HAP-1 (cell line): Measurements from ENCODE around the gene RAI1.

ENCODE experiments used
- DNase-seq, 2 experiments: peaks; one replicate each; pipeline ENCODE4 v3.0.0-alpha.2; 2016 to 2020; ENCODE audit warnings: low spot score in 2 of 2
- H3K27me3 ChIP-seq: fragments of 250-450 bp; sonication (Bioruptor Pico); 2 replicates; pipeline ENCODE4 v1.5.1; 2020; ENCODE audit warnings: low read depth, mild to moderate bottlenecking, moderate library complexity
- H3K36me3 ChIP-seq: fragments of 250-450 bp; sonication (Bioruptor Pico); replicated peaks from 2 replicates; pipeline ENCODE4 v1.5.1; 2020; ENCODE audit warnings: mild to moderate bottlenecking
- H3K4me1 ChIP-seq: fragments of 250-450 bp; sonication (Bioruptor Pico); 2 replicates; pipeline ENCODE4 v1.5.1; 2020; ENCODE audit warnings: mild to moderate bottlenecking
- H3K4me3 ChIP-seq: fragments of 250-450 bp; sonication (Bioruptor Pico); 2 replicates; pipeline ENCODE4 v1.5.1; 2020; ENCODE audit warnings: mild to moderate bottlenecking, moderate library complexity
- H3K9me3 ChIP-seq: fragments of 250-450 bp; sonication (Bioruptor Pico); 2 replicates; pipeline ENCODE4 v1.5.1; 2020; ENCODE audit warnings: mild to moderate bottlenecking, moderate library complexity
- in situ Hi-C: fragments of 300-500 bp; cut with MboI; formaldehyde crosslinking; loops from 3 replicates; pipeline ENCODE4 v1.14.3; 2020; ENCODE audit warnings: low sequenced_read_pairs, inconsistent platforms, mixed read lengths

Gene RAI1

DNA sequence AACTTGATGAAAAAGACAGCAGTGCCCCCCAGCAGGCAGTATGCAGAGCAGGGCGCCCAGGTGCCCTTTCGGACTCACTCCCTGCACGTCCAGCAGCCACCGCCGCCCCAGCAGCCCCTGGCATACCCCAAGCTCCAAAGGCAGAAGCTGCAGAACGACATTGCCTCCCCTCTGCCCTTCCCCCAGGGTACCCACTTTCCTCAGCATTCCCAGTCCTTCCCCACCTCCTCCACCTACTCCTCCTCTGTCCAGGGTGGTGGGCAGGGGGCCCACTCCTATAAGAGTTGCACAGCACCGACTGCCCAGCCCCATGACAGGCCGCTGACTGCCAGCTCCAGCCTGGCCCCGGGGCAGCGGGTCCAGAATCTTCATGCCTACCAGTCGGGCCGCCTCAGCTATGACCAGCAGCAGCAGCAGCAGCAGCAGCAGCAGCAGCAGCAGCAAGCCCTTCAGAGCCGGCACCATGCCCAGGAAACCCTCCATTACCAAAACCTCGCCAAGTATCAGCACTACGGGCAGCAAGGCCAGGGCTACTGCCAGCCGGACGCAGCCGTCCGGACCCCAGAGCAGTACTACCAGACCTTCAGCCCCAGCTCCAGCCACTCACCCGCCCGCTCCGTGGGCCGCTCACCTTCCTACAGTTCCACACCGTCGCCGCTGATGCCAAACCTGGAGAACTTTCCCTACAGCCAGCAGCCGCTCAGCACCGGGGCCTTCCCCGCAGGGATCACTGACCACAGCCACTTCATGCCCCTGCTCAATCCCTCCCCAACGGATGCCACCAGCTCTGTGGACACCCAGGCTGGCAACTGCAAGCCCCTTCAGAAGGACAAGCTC is 112.3 kb downstream of the RAI1 start:
- DNase-seq, result no peak
- H3K4me3 ChIP-seq, result no peak overlapping the region
- H3K36me3 ChIP-seq, result peaks cover 40% of the 10 kb centered on the region
- in situ Hi-C loops, result no loop called here
- no peaks in the 10 kb centered on the region for H3K4me1 ChIP-seq
- H3K27me3 ChIP-seq, result no peaks in the 10 kb centered on the region
- no peaks in the 10 kb centered on the region for H3K9me3 ChIP-seq

DNA sequence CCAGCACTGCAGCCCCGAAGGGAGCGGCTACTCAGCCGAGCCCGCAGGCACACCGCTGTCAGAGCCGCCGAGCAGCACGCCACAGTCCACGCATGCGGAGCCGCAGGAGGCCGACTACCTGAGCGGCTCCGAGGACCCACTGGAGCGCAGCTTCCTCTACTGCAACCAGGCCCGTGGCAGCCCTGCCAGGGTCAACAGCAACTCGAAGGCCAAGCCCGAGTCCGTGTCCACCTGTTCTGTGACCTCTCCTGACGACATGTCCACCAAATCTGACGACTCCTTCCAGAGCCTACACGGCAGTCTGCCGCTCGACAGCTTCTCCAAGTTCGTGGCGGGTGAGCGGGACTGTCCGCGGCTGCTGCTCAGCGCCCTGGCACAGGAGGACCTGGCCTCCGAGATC is 113.1 kb downstream of the RAI1 start:
- in situ Hi-C loops, result no loop called here
- Histone ChIP-seq H3K9me3 (no peaks in the 10 kb centered on the region), H3K36me3 (peaks cover 46% of the 10 kb centered on the region), H3K4me3 (no peak overlapping the region), H3K4me1 (no peaks in the 10 kb centered on the region), H3K27me3 (no peaks in the 10 kb centered on the region)
- no peak for DNase-seq

DNA sequence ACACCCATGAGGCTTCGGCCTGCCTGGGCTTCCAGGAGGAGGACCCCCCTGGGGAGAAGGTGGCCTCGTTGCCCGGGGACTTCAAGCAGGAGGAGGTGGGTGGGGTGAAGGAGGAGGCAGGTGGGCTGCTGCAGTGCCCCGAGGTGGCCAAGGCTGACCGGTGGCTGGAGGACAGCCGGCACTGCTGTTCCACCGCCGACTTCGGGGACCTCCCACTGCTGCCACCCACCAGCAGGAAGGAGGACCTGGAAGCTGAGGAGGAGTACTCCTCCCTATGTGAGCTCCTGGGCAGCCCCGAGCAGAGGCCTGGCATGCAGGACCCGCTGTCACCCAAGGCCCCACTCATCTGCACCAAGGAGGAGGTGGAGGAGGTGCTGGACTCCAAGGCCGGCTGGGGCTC is 114.0 kb downstream of the RAI1 start:
- H3K9me3 ChIP-seq, result no peaks in the 10 kb centered on the region
- peaks cover 46% of the 10 kb centered on the region for H3K36me3 ChIP-seq
- H3K4me3 ChIP-seq, result no peak overlapping the region
- in situ Hi-C loops, result no loop called here
- no peak for DNase-seq
- H3K27me3 ChIP-seq, result no peaks in the 10 kb centered on the region
- no peaks in the 10 kb centered on the region for H3K4me1 ChIP-seq

DNA sequence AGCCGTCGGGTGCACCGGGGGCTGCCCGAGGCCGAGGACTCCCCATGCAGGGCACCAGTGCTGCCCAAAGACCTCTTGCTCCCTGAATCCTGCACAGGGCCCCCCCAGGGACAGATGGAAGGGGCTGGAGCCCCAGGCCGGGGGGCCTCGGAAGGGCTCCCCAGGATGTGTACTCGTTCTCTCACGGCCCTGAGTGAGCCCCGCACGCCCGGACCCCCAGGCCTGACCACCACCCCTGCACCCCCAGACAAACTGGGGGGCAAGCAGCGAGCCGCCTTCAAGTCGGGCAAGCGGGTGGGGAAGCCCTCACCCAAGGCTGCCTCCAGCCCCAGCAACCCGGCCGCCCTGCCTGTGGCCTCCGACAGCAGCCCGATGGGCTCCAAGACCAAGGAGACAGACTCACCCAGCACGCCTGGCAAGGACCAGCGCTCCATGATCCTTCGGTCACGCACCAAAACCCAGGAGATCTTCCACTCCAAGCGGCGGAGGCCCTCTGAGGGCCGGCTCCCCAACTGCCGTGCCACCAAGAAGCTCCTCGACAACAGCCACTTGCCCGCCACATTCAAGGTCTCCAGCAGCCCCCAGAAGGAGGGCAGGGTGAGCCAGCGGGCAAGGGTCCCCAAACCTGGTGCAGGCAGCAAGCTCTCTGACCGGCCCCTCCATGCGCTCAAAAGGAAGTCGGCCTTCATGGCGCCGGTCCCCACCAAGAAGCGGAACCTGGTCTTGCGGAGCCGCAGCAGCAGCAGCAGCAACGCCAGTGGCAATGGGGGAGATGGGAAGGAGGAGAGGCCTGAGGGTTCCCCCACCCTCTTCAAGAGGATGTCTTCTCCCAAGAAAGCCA is 114.9 kb downstream of the RAI1 start:
- Histone ChIP-seq H3K4me1 (no peaks in the 10 kb centered on the region), H3K9me3 (no peaks in the 10 kb centered on the region)
- DNase-seq, result no peak

DNA sequence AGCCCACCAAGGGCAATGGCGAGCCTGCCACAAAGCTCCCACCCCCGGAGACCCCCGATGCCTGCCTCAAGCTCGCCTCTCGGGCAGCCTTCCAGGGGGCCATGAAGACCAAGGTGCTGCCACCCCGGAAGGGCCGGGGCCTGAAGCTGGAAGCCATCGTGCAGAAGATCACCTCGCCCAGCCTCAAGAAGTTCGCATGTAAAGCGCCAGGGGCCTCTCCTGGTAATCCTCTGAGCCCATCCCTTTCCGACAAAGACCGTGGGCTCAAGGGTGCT is 115.5 kb downstream of the RAI1 start:
- in situ Hi-C loops, result no loop called here
- no peak for DNase-seq
- H3K9me3 ChIP-seq, result no peaks in the 10 kb centered on the region
- H3K4me3 ChIP-seq, result no peak overlapping the region
- H3K36me3 ChIP-seq, result peaks cover 48% of the 10 kb centered on the region
- no peaks in the 10 kb centered on the region for H3K4me1 ChIP-seq
- no peaks in the 10 kb centered on the region for H3K27me3 ChIP-seq

More for the DNA sequence above, 114.9 kb downstream of the RAI1 start:
- in situ Hi-C loops, result no loop called here
- peaks cover 48% of the 10 kb centered on the region for H3K36me3 ChIP-seq
- H3K4me3 ChIP-seq, result no peak overlapping the region
- no peaks in the 10 kb centered on the region for H3K27me3 ChIP-seq

DNA sequence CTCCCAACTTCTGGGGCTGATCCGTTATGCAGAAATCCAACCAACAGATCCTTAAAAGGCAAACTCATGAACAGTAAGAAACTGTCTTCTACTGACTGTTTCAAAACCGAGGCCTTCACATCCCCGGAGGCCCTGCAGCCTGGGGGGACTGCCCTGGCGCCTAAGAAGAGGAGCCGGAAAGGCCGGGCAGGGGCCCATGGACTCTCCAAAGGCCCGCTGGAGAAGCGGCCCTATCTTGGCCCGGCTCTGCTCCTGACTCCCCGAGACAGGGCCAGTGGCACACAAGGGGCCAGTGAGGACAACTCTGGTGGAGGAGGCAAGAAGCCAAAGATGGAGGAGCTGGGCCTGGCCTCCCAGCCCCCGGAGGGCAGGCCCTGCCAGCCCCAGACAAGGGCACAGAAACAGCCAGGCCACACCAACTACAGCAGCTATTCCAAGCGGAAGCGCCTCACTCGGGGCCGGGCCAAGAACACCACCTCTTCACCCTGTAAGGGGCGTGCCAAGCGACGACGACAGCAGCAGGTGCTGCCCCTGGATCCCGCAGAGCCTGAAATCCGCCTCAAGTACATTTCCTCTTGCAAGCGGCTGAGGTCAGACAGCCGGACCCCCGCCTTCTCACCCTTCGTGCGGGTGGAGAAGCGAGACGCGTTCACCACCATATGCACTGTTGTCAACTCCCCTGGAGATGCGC is 116.0 kb downstream of the RAI1 start:
- no peak for DNase-seq
- no peak overlapping the region for H3K4me3 ChIP-seq
- in situ Hi-C loops, result no loop called here
- no peaks in the 10 kb centered on the region for H3K4me1 ChIP-seq
- H3K27me3 ChIP-seq, result no peaks in the 10 kb centered on the region
- H3K9me3 ChIP-seq, result no peaks in the 10 kb centered on the region
- H3K36me3 ChIP-seq, result peaks cover 48% of the 10 kb centered on the region

DNA sequence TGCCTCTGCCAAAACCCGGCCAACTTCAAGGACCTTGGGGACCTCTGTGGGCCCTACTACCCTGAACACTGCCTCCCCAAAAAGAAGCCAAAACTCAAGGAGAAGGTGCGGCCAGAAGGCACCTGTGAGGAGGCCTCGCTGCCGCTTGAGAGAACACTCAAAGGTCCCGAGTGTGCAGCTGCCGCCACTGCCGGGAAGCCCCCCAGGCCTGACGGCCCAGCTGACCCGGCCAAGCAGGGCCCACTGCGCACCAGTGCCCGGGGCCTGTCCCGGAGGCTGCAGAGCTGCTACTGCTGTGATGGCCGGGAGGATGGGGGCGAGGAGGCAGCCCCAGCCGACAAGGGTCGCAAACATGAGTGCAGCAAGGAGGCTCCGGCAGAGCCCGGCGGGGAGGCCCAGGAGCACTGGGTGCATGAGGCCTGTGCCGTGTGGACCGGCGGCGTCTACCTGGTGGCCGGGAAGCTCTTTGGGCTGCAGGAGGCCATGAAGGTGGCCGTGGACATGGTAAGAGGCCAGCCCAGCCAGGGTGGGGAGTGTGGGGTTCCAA is 116.8 kb downstream of the RAI1 start:
- H3K36me3 ChIP-seq, result peaks cover 45% of the 10 kb centered on the region
- H3K4me3 ChIP-seq, result no peak overlapping the region
- no peaks in the 10 kb centered on the region for H3K4me1 ChIP-seq
- H3K27me3 ChIP-seq, result no peaks in the 10 kb centered on the region
- H3K9me3 ChIP-seq, result no peaks in the 10 kb centered on the region
- DNase-seq, result no peak
- in situ Hi-C loops, result no loop called here

DNA sequence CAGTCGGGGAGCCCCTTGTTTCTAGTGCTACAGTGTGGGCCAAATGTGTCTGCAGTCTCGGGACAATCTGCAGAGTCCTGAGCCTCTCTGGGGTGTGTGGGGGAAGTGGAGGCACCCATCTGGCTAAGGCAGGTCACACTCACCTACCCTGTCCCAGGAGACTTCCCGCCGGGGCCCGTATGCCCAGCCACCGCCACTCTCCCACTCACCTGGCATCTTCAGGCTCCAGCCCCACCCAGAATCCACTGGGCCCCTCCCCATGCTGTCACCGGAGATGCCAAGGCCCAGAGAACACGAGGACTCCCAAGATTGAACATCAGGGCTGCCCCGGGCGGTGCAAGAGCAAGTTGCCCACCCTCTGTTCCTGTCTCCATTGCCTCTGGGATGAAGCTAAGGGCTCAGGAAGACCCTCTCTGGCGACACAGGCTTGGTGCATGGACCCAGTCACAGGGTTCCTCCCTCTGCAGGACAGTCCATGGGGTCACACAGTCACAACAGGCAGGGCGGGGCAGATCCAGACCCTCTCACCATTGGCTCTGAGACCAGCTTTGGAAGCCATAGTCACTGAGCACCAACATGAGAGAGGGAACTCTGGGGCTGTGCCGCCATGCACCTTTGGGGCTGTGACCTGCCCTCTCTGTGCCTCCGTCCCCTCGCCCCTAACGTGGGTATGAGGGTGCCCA is 117.5 kb downstream of the RAI1 start:
- in situ Hi-C loops, result no loop called here

DNA sequence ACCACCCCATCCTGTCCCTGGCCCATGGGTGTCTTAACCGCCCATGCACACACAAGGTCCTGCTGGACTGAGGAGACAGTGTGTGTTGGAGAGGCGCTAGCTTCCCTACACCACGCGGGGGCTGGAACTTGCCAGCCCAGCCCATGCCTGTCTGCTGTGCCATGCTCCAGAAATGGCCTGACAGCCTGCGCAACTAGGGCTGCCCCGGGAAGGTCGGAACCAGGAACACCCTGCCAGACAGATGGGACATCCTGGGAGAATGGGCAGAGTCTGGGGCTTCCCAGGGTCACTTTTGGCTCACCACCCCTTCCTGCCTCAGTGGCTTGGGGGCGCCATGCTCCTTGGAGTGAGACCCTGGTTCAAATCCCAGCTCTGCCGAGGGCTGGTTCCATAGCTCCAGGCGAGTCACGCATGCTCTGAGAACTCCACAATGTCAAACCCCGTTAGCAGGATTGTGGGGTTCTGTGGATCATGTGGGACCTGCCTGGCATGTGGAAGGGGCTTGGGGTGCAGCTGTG is 119.3 kb downstream of the RAI1 start:
- Histone ChIP-seq H3K27me3 (no peaks in the 10 kb centered on the region), H3K9me3 (no peaks in the 10 kb centered on the region), H3K4me1 (no peaks in the 10 kb centered on the region), H3K4me3 (no peak overlapping the region), H3K36me3 (peaks cover 48% of the 10 kb centered on the region)
- no peak for DNase-seq
- in situ Hi-C loops, result no loop called here

More for the DNA sequence above, 117.5 kb downstream of the RAI1 start:
- Histone ChIP-seq H3K27me3 (no peaks in the 10 kb centered on the region), H3K36me3 (peaks cover 44% of the 10 kb centered on the region), H3K9me3 (no peaks in the 10 kb centered on the region), H3K4me3 (no peak overlapping the region), H3K4me1 (no peaks in the 10 kb centered on the region)
- DNase-seq, result no peak

DNA sequence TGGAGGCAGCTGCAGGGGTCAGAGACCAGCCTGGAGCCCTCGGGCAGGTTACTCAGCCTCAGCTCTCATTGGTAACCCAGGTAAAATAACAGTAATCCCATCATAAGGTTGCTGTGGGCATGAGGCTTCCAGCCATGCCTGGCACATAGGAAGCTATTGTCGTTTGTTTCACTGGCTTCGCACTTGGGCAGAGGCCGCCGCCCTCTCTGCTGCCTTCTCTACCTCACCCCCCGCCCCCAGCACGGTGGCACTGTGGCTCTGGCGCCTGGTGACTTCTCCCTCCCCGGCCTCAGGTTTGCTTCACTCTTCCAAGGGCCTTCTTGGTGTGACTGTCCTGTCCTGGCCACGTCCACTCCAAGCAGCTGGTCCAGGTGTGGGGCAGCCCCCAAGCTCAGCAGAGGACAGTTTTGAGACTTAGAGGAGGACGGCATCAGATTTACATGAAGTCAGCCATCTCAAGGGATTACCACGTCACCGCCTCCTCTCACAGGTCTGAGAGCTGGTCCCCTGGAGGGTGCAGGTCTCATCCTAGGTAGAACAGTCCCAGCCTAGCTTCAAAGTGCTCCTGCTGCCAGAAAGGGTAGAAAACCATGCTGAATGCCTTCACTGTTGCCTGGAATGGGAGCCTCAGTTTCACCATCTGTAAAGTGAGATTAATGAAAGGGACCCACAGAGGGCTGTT is 120.7 kb downstream of the RAI1 start:
- in situ Hi-C loops, result no loop called here
- H3K27me3 ChIP-seq, result no peaks in the 10 kb centered on the region
- no peak overlapping the region for H3K4me3 ChIP-seq
- no peaks in the 10 kb centered on the region for H3K9me3 ChIP-seq
- DNase-seq, result no peak
- H3K36me3 ChIP-seq, result peaks cover 45% of the 10 kb centered on the region
- H3K4me1 ChIP-seq, result no peaks in the 10 kb centered on the region

DNA sequence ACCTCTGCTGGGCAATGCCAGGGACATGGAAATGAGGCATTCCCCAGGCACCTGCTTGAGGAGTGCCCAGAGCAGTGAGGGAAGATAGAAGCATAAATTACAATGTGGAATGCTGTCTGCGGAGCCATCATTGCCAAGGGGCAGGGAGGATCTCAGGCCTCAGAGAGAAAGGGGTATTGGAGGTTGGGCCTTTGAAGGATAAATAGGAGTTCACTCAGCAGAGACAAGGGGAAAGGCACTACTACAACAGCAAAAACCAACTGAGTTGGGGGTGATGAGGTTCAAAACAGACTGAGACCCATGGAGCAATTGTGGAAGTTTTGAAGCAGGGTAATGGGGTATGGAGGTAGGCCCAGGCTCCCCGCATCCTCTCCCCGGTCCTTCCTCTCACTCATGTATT is 122.7 kb downstream of the RAI1 start:
- in situ Hi-C loops, result no loop called here
- H3K9me3 ChIP-seq, result no peaks in the 10 kb centered on the region
- H3K4me1 ChIP-seq, result no peaks in the 10 kb centered on the region
- H3K4me3 ChIP-seq, result no peak overlapping the region
- H3K27me3 ChIP-seq, result no peaks in the 10 kb centered on the region
- DNase-seq, result no peak
- peaks cover 33% of the 10 kb centered on the region for H3K36me3 ChIP-seq

DNA sequence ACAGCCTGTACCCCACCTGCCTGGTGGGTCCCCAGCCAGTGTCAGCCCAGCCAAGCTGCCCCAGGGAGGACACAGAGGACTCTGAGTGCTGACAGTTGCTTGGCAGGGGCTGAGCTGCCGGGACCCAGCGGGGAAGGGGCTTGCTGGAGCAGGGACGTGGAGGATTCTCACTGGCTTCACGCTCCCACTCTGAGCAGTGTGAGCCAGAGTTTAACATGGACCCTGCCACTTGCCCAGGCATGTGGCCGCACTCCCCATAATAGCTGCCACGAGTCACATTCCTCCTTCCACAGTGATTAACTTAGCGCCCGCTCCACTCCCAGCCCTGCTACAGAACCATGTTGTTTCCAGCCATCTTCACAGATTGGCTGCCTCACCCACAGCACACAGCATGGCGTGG is 124.3 kb downstream of the RAI1 start:
- Histone ChIP-seq H3K4me1 (no peaks in the 10 kb centered on the region), H3K4me3 (no peak overlapping the region), H3K27me3 (no peaks in the 10 kb centered on the region), H3K36me3 (peaks cover 37% of the 10 kb centered on the region), H3K9me3 (no peaks in the 10 kb centered on the region)
- in situ Hi-C loops, result no loop called here
- DNase-seq, result no peak

DNA sequence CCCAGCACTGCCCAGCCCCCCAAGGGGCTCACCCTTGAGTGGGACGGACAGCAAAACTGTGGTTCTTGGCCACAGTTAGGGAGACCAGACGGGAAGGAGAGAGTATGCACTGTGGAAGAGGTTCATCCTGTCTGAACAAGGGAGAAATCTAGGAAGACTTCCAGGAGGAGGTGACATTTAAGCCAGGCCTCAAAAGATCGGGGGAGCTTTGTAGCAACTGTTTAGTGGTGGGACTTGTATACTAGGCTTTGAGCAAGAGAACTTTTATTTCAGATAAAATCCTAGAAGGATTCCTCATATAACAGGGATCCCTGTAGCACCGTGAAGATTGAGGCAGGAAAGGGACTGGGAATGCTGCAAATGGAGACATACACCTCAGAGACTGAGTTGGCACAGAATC is 124.8 kb downstream of the RAI1 start:
- no peaks in the 10 kb centered on the region for H3K4me1 ChIP-seq
- no peak overlapping the region for H3K4me3 ChIP-seq
- H3K27me3 ChIP-seq, result no peaks in the 10 kb centered on the region
- peaks cover 39% of the 10 kb centered on the region for H3K36me3 ChIP-seq
- H3K9me3 ChIP-seq, result no peaks in the 10 kb centered on the region
- in situ Hi-C loops, result no loop called here
- DNase-seq, result no peak
